ENCODE data around the gene STARD9. TPM values are rescaled to one million over a fixed set of nuclear protein-coding genes. Genes with fewer than 3 reads are reported as not detected.

The STARD9 gene
- total RNA-seq = 2.2 and 4.4 TPM in 2 replicates

DNA sequence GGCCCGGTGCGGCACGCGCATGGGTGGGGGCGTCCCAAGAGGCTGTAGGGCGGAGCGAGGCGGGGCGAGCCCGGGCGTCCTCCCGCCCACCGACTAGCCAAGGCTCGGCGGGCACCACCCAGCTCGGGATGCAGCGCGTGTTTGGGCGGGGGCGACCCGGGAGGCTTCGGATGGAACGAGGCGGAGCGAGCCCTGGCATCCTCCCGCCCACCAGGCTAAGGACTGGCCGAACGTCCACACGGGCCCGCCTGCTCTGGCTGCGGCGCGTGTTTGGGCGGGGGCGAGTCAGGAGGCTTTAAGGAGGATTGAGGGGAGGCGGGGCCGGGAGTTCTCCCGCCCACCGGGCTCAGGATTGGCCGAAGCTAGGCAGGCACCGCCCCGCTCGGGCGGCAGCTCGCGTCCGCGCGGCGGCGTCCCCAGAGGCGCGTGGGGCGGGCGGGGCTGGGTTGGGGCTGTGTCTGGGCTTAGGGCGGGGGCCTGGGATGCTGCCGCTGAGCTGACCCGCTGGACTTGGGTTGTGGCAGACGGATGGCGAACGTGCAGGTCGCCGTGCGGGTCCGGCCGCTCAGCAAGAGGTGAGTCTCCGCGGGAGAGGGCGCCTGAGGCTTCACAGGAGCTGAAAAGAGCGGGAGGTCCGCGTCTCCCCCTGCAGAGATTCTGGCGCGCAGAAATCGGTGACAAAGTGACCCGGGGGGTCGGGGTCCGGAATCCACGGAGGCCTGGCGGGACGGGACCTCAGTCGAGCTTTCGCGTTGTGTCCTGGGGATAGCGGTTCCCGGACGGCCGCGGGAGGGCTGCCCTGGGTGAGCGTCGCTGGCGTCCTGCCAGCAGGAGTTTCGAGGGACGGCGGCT, at the start of gene STARD9:
TSS of gene STARD9 (plus strand) at position 419 of the 852 bp plus-strand sequence. CDS start at position 529, 110 bp downstream.

DNA sequence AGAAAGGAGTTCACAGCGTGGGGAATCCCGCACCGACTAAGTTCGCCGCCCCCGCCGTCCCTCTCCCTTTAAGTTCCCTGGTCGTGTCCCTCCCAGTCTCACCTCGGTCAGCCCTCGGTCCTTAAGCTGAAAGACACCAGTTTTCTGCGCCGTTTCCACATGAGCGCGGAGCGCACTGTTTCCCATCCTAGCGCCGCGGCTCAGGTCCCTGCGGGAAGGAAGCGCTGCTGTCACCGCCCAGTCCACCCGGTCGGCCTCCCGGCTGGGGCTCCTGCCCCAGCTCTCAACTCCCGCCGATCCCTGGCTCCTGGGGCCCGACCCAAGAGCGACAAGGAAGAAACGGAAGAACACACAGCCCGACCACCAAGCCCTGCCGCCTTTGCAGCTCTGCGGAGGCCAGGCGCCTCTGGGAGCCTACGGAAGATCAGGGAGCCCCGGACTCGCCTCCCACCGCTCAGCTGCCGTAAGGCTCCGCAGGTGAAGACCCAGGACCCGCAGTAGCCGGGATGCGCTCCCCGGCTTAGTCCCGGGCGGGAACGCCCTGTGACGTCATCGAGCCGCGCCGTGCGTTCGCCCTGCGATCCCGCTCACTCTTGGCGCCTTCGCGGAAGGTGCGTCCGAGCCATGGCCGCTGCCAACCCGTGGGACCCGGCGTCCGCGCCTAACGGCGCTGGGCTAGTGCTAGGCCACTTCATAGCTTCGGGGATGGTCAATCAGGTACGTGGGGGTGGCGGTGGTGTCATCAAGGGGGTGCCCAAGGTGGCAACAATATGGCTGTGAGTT, 27.0 kb upstream of the STARD9 start, which contains the start of the genes HAUS2 and LRRC57:
TSS of gene HAUS2 (plus strand) at position 590 of the 783 bp plus-strand sequence. CDS start at position 625, 35 bp downstream.
TSS of gene LRRC57 (minus strand) at position 545 of the 783 bp plus-strand sequence. CDS start at position 186, 359 bp downstream.

DNA sequence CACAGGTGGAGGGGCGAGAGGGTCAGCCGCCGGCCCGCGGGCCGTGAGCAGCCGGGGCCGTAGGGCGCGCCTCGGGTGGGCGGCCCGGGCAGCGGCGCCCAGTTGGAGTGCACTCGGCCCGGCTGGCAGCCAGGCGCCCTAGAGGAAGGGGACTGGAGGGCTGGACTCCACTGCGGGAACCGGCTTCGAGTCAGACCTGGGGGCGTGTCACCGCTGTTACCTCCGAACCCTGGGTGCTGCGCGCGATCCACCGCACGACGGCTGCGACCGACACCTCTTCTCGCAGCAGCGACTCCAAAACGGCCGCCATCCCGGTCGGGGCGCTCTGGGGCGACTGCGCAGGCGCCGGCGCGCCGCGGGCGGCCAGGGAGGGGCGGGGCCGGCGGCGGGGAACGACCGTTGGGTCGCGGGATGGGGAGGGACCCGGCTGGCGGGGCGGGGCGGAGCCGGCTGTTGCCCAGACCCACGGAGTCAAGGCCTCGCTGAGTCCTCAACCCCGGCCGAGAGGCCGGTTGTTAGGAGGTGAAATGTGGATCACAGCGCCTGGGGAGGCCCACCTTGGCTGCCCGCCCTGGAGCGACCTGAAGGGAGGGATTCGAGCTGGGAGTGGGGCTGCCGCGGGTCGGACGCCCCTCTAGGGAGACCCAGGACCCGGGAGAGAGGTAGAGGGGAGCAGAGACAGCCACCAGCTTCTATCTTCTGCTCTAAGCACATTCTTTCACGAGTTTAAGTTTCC, 161.6 kb downstream of the STARD9 start, which contains the start of gene CDAN1:
TSS of gene CDAN1 (minus strand) at position 336 of the 736 bp plus-strand sequence. CDS start at position 310, 26 bp downstream.

Other genes with a start within 250 kb of the STARD9 start
- 2.2 and 2.7 TPM in 2 replicates for gene CAPN3, start 216.1 kb upstream of the STARD9 start, total RNA-seq
- gene ZNF106, start 84.5 kb upstream of the STARD9 start, total RNA-seq = 64.2 and 89.0 TPM in 2 replicates
- 104 and 121 TPM in 2 replicates for gene SNAP23, start 80.0 kb upstream of the STARD9 start, total RNA-seq
- 9.9 and 13.7 TPM in 2 replicates for gene LRRC57, start 26.8 kb upstream of the STARD9 start, total RNA-seq
- gene HAUS2, start 26.8 kb upstream of the STARD9 start, total RNA-seq = 23.9 and 26.9 TPM in 2 replicates
- gene CDAN1, start 161.5 kb downstream of the STARD9 start, total RNA-seq = 6.9 and 9.8 TPM in 2 replicates